Adipose tissue (tissue), 3 donors: ENCODE data around the gene TAF4B. TPM values are rescaled to one million over a fixed set of nuclear protein-coding genes. Genes with fewer than 3 reads are reported as not detected.
"Not testable (repeated sequence)": the region's sequence is repeated elsewhere in the genome, so short reads cannot be mapped to it uniquely, and the experiment has no call there.

Experiments
- H3K27ac ChIP-seq: one replicate; pipeline ENCODE4 v1.5.1; 2013; ENCODE audit warnings: low read depth, low read length
- WGBS, 3 donors: extraction: QIAGEN DNeasy Blood & Tissue Kit; methylation state at CpG; one replicate each; pipeline ENCODE4 v1.1.7; 2013; 5-methylcytosine and 5-hydroxymethylcytosine counted together
- polyA plus RNA-seq, 3 donors: library from polyadenylated mRNA; stranded (reverse); fragments of 200-250 nt; gene quantifications; one replicate each; pipeline ENCODE4 v1.2.3, GENCODE V29; 2013
- donor health status: healthy with polysubstance abuse.
- donor health status: Bipolar disorder and iron deficiency.
- donor health status: healthy.

Gene TAF4B
- polyA plus RNA-seq, 3 donors: 1.9 to 3.9 (median 2.0) TPM

DNA sequence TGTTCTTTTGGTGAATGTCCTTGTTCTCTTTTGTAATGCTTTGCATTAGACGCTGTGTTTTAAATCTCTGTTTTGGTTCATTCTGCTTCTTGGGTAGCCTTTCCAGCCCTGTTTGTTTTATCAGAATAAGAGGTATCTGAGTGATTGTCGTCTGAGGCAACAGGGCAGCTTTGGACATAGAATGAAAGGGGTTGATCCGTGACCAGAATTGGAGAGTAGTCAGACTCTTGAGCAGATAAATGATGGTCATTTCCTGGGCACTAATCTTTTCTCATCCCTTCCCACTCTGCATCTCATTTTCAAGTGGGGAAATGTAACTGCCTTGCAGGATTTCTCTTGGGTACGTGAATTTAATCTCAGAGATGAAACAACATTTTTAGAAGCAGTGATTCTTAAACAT, 61.4 kb downstream of the TAF4B start:
- no peak overlapping the region for H3K27ac ChIP-seq
- 87 to 96% (median 90%) methylated on average over 4 of the region's 4 CpGs for WGBS, 3 donors

DNA sequence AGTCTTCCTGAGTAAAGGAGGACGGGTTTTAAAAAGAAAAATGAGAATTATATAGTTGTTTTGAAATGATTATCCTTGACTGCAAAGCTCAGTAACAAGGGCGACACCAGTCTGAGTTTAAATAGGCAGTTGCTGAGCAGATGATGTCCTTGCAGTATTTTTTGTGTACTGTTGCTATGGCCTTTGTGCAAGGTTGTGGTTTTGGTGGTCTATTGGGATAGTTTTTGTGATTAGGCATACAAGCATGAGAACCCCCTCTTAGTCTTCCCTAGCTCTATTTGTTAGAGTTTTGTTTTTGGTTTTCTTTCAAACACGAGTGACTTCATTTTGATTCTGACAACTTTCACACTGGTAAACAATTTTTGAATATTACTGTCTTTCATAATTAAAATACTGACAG, 64.1 kb downstream of the TAF4B start:
- H3K27ac ChIP-seq: no peak overlapping the region
- WGBS, 3 donors: 91 to 93% (median 92%) methylated on average over 3 of the region's 3 CpGs

DNA sequence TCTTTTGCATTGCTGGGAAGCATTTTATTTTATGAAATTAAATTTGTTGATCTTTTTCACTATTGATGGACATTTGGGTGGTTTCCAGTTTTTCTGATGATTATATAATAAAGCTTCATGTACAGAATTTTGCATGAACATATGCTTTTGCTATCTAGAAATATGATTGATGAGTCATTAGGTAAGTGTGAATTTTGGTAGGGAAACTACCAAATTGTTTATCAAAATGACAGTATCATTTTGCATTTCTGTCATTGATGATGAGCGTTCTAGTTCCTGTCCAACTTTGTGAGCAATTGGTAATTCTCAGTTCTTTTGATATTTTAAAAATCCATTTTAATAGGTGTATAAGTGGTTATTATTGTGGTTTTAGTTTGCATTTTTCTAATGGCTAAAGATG, 67.7 kb downstream of the TAF4B start:
- WGBS, 3 donors: 95 to 100% (median 95%) methylated on average over 1 of the region's 1 CpG
- H3K27ac ChIP-seq: no peak overlapping the region

DNA sequence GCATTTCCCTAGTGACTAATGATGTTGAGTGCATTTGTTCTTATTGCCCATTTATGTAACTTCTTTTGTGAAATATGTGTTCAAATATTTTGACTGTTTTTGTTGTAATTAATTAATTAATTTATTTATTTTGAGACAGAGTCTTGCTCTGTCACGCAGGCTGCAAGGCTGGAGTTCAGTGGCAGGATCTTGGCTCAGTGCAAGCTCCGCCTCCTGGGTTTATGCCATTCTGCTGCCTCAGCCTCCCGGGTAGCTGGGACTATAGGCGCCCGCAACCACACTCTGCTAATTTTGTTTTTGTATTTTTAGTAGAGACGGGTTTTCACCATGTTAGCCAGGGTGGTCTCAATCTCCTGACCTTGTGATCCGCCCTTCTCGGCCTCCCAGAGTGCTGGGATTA, 71.9 kb downstream of the TAF4B start:
- no peak overlapping the region for H3K27ac ChIP-seq
- WGBS, 3 donors: 94 to 98% (median 95%) methylated on average over 8 of the region's 8 CpGs

DNA sequence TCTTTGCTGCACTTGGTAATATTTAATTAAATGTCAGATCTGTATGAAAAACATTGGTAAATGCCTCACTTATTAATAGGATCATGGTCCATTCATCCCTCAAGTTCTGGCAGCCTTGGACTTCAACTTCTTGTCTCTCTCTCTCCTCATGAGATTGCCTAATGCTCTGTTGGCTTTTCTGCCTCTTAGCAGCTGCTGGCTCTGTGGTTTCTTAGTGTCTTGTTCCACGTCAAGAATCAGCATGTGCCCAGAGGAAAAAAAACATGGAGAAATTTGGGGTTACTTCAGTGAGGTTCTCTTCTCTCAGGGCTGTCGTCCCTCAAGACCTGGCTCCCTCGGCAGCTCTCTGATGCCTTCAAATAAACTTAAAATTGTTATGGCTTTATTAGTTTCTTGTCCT, 75.4 kb downstream of the TAF4B start:
- WGBS, 3 donors: 58 to 66% (median 61%) methylated on average over 3 of the region's 3 CpGs
- no peak overlapping the region for H3K27ac ChIP-seq

DNA sequence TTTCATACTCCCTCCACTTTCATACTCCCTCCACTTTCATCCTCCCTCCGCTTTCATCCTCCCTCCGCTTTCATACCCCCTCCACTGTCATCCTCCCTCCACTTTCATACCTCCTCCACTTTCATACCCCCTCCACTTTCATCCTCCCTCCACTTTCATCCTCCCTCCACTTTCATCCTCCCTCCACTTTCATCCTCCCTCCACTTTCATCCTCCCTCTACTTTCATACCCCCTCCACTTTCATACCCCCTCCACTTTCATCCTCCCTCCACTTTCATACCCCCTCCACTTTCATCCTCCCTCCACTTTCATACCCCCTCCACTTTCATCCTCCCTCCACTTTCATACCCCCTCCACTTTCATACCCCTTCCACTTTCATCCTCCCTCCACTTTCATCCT, 77.0 kb downstream of the TAF4B start:
- H3K27ac ChIP-seq: not testable (repeated sequence)
- 78 to 100% (median 98%) methylated on average over 2 of the region's 2 CpGs for WGBS, 3 donors

DNA sequence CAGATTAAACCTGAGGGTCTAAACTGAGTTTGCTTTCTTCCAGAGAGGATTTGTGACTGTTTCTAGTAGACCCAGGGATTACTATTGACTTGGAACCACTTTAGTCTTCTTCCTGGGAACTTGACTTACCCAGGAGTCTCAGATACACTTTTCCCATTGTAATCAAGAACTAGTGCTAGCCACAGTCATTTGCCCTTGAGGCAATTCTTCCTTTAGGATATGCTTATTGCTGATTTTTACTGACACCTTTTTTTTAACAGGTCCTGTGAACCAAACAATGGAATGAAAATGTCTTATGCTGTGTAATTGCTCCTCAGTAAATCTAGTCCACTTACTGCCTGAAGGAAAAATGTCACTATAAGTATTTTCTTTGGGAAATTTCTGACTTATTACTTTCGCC, 78.3 kb downstream of the TAF4B start:
- H3K27ac ChIP-seq: no peak overlapping the region
- WGBS, 3 donors: 90 to 98% (median 94%) methylated on average over 1 of the region's 1 CpG

DNA sequence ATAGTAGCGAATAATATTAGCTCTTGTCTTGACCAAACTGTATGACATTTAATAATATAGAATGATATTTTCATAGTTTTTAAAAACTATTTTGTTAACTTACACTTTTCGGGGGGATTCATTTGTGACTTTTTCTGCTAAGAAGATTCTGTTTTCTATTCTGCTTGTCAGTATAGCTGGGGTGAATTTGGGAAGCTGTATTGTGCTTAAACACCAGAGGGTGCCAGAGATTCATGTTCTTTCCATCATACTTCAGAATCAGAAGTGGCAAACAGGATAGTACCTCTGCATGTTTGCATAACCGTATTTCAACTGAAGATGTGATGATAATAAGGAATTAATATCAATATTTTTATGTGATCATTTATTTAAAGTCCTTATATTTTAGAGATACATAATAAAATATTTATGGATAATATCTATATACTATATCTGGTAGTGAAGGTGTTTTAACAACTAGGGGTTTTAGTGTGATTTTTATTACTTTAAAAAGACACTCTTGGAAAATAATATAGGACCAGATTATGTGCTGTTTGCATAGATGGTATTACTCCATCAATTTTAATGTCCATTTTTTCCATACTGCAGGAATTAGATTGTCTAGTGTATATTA, 81.0 kb downstream of the TAF4B start:
- H3K27ac ChIP-seq: no peak overlapping the region
- 51 to 59% (median 59%) methylated on average over 3 of the region's 3 CpGs for WGBS, 3 donors

DNA sequence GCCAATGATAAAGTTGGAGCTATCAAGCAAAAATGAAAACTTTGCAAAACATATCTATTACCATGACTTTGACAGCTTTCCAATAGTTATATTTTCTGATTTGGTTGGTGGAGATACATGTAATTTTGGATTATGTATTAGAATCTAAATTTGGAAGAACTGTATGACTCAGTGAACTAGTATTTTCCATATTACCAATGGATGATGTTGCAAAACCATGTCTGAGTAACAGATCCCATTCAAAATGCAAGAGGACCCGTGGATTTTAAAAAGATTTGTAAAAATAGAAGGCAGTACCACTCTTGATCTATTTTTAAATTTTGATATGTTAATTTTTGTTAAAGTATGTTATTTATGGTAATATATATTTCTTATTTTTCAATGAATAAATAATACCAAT, 83.0 kb downstream of the TAF4B start:
- WGBS, 3 donors: 71 to 79% (median 76%) methylated on average over 1 of the region's 1 CpG
- no peak overlapping the region for H3K27ac ChIP-seq

DNA sequence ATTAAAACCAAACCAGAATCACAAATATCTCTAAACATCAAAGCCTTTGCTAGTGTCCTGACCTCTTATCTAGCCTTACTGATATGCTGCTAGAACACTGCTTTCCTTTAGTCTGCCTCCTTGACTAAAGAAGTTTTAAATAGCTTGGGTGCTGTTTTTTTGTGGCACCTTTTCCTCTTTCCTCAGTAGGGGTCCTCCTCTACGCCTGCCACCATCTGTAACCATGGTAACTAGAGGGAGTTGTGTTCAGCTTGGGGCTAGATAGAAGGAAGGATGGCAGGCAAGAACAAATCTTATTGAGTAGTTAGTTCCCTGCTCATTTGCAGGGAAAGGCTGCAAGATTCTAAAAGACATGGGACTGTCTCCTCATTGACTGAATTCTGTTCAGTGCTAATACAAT, 86.0 kb downstream of the TAF4B start:
- no peak overlapping the region for H3K27ac ChIP-seq
- 86 to 89% (median 88%) methylated on average over 1 of the region's 1 CpG for WGBS, 3 donors

DNA sequence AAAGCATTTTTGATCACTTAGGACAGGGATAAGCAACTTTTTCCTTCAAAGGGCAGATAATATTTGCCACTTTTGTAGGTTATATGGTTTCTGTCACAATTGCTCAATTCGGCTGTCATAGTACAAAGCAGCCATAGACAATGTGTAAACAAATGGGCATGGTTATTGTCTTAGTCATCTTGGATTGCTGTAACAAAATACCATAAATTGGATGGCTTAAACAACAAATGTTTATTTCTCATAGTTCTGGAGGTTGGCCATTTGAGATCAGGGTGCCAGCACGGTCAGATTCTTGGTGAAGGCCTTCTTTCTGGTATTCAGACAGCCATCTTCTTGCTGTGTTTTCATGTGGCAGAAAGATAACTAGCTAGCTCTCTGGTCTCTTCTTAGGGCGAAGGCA, 91.2 kb downstream of the TAF4B start:
- no peak overlapping the region for H3K27ac ChIP-seq
- 96% methylated on average over 3 of the region's 3 CpGs for WGBS, 3 donors

DNA sequence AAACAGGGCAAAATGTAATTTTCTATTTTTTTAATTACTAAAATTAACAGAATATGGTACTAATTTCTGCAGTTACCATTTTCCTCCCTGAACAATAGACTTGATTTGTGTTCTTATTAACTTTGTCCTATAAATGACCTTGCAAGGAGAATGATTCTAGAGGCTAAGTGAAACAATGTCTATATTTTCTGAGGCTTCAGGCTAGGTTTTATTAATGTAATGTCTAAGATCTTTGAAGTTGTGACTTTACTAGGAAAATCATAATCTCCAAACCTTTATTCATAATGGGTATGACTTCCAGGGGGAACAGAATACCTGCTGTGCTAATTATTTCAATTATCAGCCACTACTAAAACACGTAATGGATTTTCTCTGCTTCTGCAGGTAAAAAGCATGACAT, 94.4 kb downstream of the TAF4B start:
- 84 to 98% (median 92%) methylated on average over 1 of the region's 1 CpG for WGBS, 3 donors
- H3K27ac ChIP-seq: no peak overlapping the region

DNA sequence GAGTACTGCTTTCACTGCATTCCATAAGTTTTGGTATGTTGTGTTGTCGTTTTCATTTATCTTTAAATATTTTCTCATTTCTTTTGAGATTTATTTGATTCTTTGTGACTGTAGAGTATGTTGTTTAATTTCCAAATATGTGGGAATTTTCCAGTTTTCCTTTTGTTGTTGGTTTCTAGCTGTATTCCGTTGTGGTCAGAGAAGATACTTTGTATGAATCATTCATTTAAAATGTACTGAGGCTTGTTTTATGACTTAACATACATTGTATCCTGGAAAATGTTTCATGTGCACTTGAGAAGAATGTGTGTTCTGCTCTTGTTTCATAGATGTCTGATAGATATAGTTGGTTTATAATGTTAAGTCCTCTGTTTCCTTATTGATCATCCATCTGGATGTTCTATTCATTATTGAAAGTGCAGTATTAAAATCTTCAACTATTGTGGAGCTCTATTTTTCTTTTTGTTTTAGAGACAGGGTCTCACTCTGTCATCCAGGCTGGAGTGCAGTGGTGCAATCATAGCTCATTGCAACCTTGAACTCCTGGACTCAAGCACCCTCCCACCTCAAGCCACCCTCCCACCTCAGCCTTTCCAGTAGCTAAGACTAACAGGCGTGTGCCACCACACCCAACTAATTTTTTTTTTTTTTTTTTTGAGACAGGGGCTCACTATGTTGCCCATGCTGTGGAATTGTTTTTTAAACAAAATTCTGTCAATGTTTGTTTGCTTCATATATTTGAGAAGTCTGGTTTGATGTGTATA, 96.8 kb downstream of the TAF4B start:
- 68 to 97% (median 96%) methylated on average over 3 of the region's 3 CpGs for WGBS, 3 donors
- H3K27ac ChIP-seq: no peak overlapping the region

DNA sequence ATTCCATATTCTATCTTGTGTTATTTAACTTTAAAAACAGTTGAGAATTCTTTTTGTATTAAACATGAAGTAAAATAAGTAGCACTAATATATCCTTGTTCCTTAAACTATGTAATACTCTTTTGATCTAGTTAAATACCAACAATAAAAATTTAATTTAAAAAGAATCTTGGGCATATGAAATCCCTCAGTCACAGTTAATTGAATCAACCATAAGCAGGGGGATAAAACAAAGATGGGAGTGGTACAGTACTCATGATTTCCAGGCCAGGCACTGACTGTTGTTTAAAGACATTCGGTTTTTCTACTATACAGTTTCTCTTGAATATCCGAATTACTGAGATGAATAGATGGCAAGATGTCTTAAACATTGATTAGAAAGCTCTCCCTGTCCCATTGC, 99.5 kb downstream of the TAF4B start:
- 89 to 96% (median 91%) methylated on average over 2 of the region's 2 CpGs for WGBS, 3 donors
- H3K27ac ChIP-seq: no peak overlapping the region

DNA sequence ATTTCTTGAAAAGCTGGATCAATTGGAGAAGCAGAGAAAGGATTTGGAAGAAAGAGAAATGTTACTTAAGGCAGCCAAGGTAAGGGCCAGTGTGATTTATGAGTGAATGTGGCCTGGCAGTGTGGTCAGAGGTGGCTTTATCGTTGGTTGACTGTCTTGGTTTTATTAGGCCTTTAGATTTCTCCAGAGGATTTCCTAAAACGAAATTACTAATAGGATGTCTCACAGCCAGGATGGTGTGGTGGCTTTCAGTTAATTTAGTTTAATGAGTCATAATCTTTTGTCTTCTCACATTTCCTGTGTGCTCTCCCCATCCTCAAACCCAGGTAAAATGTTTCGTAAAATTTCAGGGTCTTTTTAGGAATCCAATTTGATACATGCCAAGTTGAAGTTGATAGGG, 100.8 kb downstream of the TAF4B start:
- 68 to 86% (median 78%) methylated on average over 3 of the region's 3 CpGs for WGBS, 3 donors
- no peak overlapping the region for H3K27ac ChIP-seq

DNA sequence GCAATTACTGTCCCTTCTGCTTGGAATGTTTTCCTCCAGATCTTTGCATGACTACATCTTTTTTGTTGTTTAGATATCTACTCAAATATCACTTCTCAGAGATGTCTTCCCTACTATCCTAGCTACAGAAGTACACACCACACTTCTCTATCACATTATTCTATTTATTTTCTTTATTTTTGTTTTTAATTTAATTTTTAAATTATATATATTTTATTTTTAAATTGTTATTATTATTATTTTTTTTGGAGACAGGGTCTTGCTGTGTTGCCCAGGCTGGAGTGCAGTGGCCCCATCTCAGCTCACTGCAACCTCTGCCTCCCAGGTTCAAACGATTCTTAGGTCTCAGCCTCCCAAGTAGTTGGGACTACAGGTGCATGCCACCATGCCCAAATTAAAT, 106.7 kb downstream of the TAF4B start:
- WGBS, 3 donors: 94 to 96% (median 96%) methylated on average over 1 of the region's 1 CpG
- no peak overlapping the region for H3K27ac ChIP-seq

DNA sequence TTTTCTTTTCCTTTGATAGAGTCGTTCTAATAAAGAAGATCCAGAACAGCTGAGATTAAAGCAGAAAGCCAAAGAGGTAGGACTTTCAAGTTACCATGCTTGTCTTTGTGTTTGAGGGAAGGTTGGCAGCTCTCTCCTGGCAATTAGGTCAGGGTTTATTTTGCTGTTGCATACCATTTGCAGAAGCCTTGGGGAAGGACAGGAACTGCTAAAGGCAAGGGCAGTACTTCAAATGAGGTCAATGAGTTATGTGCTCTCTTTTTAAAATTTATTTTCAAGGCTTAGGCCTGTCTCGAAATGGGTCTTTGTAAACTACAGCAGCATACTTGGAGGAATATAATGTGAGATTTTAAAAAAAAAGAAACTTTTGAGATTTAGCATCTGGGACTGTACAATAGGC, 108.9 kb downstream of the TAF4B start:
- H3K27ac ChIP-seq: no peak overlapping the region

DNA sequence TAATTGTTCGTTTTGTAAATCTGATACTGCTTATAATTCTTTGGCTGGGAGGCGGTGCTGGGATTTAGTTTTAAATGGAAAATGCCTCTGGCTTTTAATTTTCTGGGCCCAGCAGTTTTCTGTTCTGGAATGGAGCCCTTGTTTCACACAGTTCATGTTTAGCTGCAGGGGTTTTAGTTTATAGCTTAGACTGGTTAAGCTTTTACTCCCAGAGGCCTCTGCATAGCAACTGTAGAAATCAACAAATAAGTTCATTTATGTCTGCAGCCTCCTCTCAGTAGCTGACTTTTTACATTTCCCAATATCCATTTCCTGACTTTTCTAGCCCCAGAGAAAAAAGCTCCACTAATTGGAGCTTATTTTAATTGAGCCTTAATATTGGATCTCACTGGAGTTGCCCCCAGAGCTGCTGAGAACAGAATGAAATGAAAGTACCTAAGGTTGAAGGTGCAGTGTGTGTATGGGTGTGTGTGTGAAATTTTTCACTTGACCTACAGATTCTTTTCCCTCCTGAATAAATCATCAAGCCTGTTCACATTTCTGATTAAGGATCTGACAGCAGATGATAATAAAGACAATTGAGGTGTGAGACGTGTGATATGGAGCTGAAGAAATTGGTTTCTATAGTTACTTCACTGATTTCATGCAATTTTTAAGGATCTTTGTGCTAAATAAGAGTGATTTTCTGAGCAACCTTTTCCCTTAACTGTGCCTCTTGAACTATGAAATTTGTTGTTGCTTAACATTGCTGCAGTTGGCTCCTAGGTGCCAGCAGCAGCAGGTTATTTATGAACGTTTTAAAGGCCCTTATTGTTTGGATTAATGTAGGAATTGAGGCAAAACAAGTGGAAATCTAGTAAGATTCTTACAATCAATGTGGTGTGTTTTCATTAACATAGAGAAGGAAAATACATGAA, 109.6 kb downstream of the TAF4B start:
- no peak overlapping the region for H3K27ac ChIP-seq
- WGBS, 3 donors: 52 to 58% (median 53%) methylated on average over 4 of the region's 4 CpGs

More for the DNA sequence above, 108.9 kb downstream of the TAF4B start:
- 67 to 77% (median 67%) methylated on average over 2 of the region's 2 CpGs for WGBS, 3 donors

DNA sequence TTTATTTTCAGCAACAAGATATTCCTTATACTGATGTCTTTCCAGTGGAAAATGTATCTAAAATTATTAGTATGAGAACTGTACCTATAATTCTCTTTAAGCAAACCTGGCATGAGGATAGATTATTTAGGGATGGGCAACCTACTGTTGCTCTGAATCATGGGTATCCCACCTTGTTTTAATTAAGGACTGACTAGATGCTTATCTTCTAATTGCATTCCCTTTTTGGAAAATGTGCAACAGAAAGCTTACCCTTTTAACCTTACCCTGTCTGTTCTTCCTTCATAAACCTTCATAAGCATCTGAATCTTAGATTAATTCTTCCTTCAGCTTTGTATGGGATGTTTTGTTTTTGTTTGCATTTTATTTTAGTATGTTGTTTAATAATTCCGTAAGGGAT, 110.3 kb downstream of the TAF4B start:
- WGBS, 3 donors: 70 to 86% (median 74%) methylated on average over 1 of the region's 1 CpG
- no peak overlapping the region for H3K27ac ChIP-seq
